Peyer's patch (tissue), 4 donors: ENCODE data around the gene FARS2. TPM values are rescaled to one million over a fixed set of nuclear protein-coding genes. Genes with fewer than 3 reads are reported as not detected.

Experiments
- DNase-seq, 3 donors: peaks; one replicate each; pipeline ENCODE4 v3.0.0-alpha.2; 2017 to 2019
- H3K27ac ChIP-seq, 4 donors: fragments of 200-600 bp; sonication (generic); one replicate each; pipeline ENCODE4 v1.5.1; 2016 to 2019
- H3K27me3 ChIP-seq, 2 donors: fragments of 200-600 bp; sonication (generic); one replicate each; pipeline ENCODE4 v1.5.1; 2019
- H3K36me3 ChIP-seq, 3 donors: fragments of 200-600 bp; sonication (generic); one replicate each; pipeline ENCODE4 v1.5.1; 2016 to 2019
- H3K4me1 ChIP-seq, 4 donors: fragments of 200-600 bp; sonication (generic); one replicate each; pipeline ENCODE4 v1.5.1; 2016 to 2019
- H3K4me3 ChIP-seq, 4 donors: fragments of 200-600 bp; sonication (generic); 1 replicate in 3 of 4; 2 replicates in 1 of 4; pipeline ENCODE4 v1.5.1; 2016 to 2019; ENCODE audit warnings: mild to moderate bottlenecking in 1 of 4
- H3K9me3 ChIP-seq, 4 donors: fragments of 200-600 bp; sonication (generic); one replicate each; pipeline ENCODE4 v1.5.1; 2016 to 2019; ENCODE audit warnings: mild to moderate bottlenecking in 1 of 4
- CTCF ChIP-seq, 6 experiments: fragments of 450-650 bp in 4 of 6; fragments of 200-600 bp in 2 of 6; sonication (generic) in 1 of 6; IDR thresholded peaks; one replicate each; pipeline ENCODE4 v1.5.1; 2017 to 2019; ENCODE audit warnings: antibody characterized with exemption in 6 of 6, mild to moderate bottlenecking in 3 of 6, moderate library complexity in 1 of 6
- POLR2A ChIP-seq, 2 donors: fragments of 450-650 bp; IDR thresholded peaks; one replicate each; pipeline ENCODE4 v1.5.1; 2017; ENCODE audit warnings: antibody characterized with exemption in 2 of 2, mild to moderate bottlenecking in 2 of 2, moderate library complexity in 2 of 2
- total RNA-seq, 4 donors: library from RNA; depleted of rRNA; stranded (reverse); fragments of >200 nt; gene quantifications; one replicate each; pipeline ENCODE4 v1.1.0, GENCODE V29; 2016

Gene FARS2
- total RNA-seq, 4 donors from 2014 or later = 9.5 to 42.1 (median 17.1) TPM

GRCh38 chr6:5525209-5525608 lies 263.9 kb downstream of the FARS2 start:
- DNase-seq = no peak
- Histone ChIP-seq H3K27me3 (no peaks in the 10 kb centered on the region), H3K9me3 (no peaks in the 10 kb centered on the region), H3K27ac (no peak overlapping the region), H3K36me3 (no peaks in the 10 kb centered on the region), H3K4me1 (no peaks in the 10 kb centered on the region), H3K4me3 (no peak overlapping the region)
- no peak for TF ChIP-seq CTCF (IDR thresholded peaks at IDR 0.05)
- TF ChIP-seq POLR2A (IDR thresholded peaks at IDR 0.05) = no peak

DNA sequence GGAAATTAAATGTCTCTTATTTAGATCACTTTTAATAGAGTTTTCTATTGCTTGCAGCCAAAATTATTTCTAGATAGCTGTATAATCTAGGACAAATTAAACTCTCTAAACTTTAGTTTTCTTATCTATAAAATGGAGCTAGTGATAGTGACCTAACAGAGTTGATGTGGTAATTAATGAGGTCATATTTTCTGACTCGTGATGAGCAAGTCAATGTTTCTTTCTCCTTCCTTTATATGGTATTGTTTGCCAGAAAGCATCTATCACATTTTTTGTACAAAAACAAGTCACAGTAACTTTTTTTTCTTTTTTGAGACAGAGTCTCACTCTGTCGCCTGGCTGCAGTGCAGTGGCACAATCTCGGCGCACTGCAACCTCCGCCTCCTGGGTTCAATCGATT lies 267.7 kb downstream of the FARS2 start:
- no peak overlapping the region for H3K27ac ChIP-seq

GRCh38 chr6:5529733-5530132 lies 268.4 kb downstream of the FARS2 start:
- no peak for DNase-seq
- Histone ChIP-seq H3K9me3 (no peaks in the 10 kb centered on the region), H3K4me3 (no peak overlapping the region), H3K36me3 (no peaks in the 10 kb centered on the region), H3K27me3 (no peaks in the 10 kb centered on the region), H3K27ac (no peak overlapping the region), H3K4me1 (no peaks in the 10 kb centered on the region)
- TF ChIP-seq CTCF (IDR thresholded peaks at IDR 0.05) = no peak
- TF ChIP-seq POLR2A (IDR thresholded peaks at IDR 0.05) = no peak

More for the DNA sequence above, 267.7 kb downstream of the FARS2 start:
- DNase-seq = no peak
- Histone ChIP-seq H3K36me3 (no peaks in the 10 kb centered on the region), H3K27me3 (no peaks in the 10 kb centered on the region), H3K9me3 (no peaks in the 10 kb centered on the region), H3K4me3 (no peak overlapping the region), H3K4me1 (no peaks in the 10 kb centered on the region)
- no peak for TF ChIP-seq CTCF (IDR thresholded peaks at IDR 0.05)
- no peak for TF ChIP-seq POLR2A (IDR thresholded peaks at IDR 0.05)

- no peak overlapping the region for H3K27ac ChIP-seq
- H3K36me3 ChIP-seq = no peaks in the 10 kb centered on the region
- no peak overlapping the region for H3K4me3 ChIP-seq
- no peaks in the 10 kb centered on the region for H3K4me1 ChIP-seq
- H3K9me3 ChIP-seq = no peaks in the 10 kb centered on the region
- DNase-seq = no peak
- H3K27me3 ChIP-seq = no peaks in the 10 kb centered on the region
- TF ChIP-seq CTCF (IDR thresholded peaks at IDR 0.05) (no peak), POLR2A (IDR thresholded peaks at IDR 0.05) (no peak)
Observed at GRCh38 chr6:5531161-5531560, 269.8 kb downstream of the FARS2 start.

DNA sequence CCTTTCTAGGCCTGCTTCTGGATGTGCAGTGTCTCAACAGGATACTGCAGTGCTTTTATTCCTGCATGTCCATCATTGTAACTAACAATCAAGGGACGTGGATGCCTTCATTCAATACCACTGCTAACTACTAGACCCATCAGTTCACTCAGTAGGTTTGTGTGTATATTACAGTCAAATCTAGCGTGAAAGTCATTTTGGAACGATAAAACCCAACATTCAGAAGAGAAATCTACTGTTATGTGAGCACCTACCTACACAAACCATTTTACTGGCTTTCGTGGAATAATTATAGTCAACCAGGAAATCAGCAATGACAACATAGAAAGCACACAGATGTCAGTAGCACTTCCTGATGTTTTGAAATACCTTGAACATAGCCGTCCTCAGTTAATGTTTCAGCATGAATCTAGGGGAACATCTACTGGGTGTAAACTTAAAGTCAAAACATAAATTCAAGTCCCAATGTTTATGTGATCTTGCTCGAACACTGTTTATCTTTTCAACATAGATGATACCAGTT lies 270.6 kb downstream of the FARS2 start:
- Histone ChIP-seq H3K27me3 (no peaks in the 10 kb centered on the region), H3K4me1 (no peaks in the 10 kb centered on the region), H3K36me3 (no peaks in the 10 kb centered on the region), H3K9me3 (no peaks in the 10 kb centered on the region), H3K4me3 (no peak overlapping the region), H3K27ac (no peak overlapping the region)
- TF ChIP-seq CTCF (IDR thresholded peaks at IDR 0.05) = no peak
- no peak for TF ChIP-seq POLR2A (IDR thresholded peaks at IDR 0.05)
- no peak for DNase-seq

GRCh38 chr6:5532941-5533340 lies 271.6 kb downstream of the FARS2 start:
- H3K27me3 ChIP-seq = no peaks in the 10 kb centered on the region
- TF ChIP-seq POLR2A (IDR thresholded peaks at IDR 0.05) (no peak), CTCF (IDR thresholded peaks at IDR 0.05) (no peak)
- no peaks in the 10 kb centered on the region for H3K4me1 ChIP-seq
- H3K4me3 ChIP-seq = no peak overlapping the region
- no peaks in the 10 kb centered on the region for H3K36me3 ChIP-seq
- DNase-seq = no peak
- no peaks in the 10 kb centered on the region for H3K9me3 ChIP-seq
- no peak overlapping the region for H3K27ac ChIP-seq
